A673 (cell line): ENCODE results near the gene SPEG. TPM values are rescaled to one million over a fixed set of nuclear protein-coding genes. Genes with fewer than 3 reads are reported as not detected.

ENCODE experiments used
- BruUV-seq: library from RNA; stranded (reverse); fragments of 400-500 nt; replicated peaks from 2 replicates; lab custom pipeline; 2021; lab: Mats Ljungman, UMichigan
- CTCF ChIA-PET: fragments of 300-600 bp; sonication (Branson Sonifier 250); formaldehyde crosslinking; loops from one replicate; lab custom pipeline; 2022; ENCODE audit warnings: antibody characterized with exemption; lab: Charles Lee
- POLR2A ChIA-PET: fragments of 300-600 bp; sonication (Branson Sonifier 250); formaldehyde crosslinking; loops from one replicate; lab custom pipeline; 2022; ENCODE audit warnings: antibody characterized with exemption; ENCODE audit not compliant: low non-redundant PET; lab: Charles Lee
- DNase-seq: peaks from one replicate; pipeline ENCODE4 v3.0.0-alpha.2; 2015; ENCODE audit warnings: low spot score
- H3K27ac ChIP-seq: fragments of 200-600 bp; sonication (generic); 2 replicates; pipeline ENCODE4 v1.5.1; 2016; ENCODE audit warnings: mixed run types, low read depth, mild to moderate bottlenecking, mixed read lengths, antibody characterized with exemption, low read length; ENCODE audit not compliant: poor library complexity, severe bottlenecking
- H3K27me3 ChIP-seq: fragments of 200-600 bp; sonication (generic); replicated peaks from 2 replicates; pipeline ENCODE4 v1.6.1; 2017; ENCODE audit warnings: mixed run types, low read depth, mild to moderate bottlenecking, mixed read lengths, antibody characterized with exemption, low read length; ENCODE audit not compliant: insufficient read depth, poor library complexity
- H3K36me3 ChIP-seq: fragments of 200-600 bp; sonication (generic); 2 replicates; pipeline ENCODE4 v1.6.1; 2016; ENCODE audit warnings: mixed run types, mild to moderate bottlenecking, mixed read lengths, antibody characterized with exemption, low read length; ENCODE audit not compliant: insufficient read depth, poor library complexity, severe bottlenecking
- H3K4me1 ChIP-seq: fragments of 200-600 bp; sonication (generic); 2 replicates; pipeline ENCODE4 v1.6.1; 2017; ENCODE audit warnings: mixed run types, mild to moderate bottlenecking, mixed read lengths, antibody characterized with exemption, low read length; ENCODE audit not compliant: insufficient read depth, poor library complexity, severe bottlenecking
- H3K4me3 ChIP-seq: fragments of 200-600 bp; sonication (generic); 2 replicates; pipeline ENCODE4 v1.5.1; 2016; ENCODE audit warnings: low read depth, mixed run types, mild to moderate bottlenecking, mixed read lengths, low read length; ENCODE audit not compliant: poor library complexity, severe bottlenecking
- H3K9me3 ChIP-seq: fragments of 200-600 bp; sonication (generic); 2 replicates; pipeline ENCODE4 v1.6.1; 2016; ENCODE audit warnings: mixed run types, low read depth, mild to moderate bottlenecking, mixed read lengths, antibody characterized with exemption, low read length; ENCODE audit not compliant: poor library complexity, severe bottlenecking
- EZH2 ChIP-seq: fragments of 200-600 bp; sonication (generic); IDR thresholded peaks from 2 replicates; pipeline ENCODE4 v1.6.1; 2017; ENCODE audit warnings: borderline replicate concordance, low read depth, mild to moderate bottlenecking, mixed read lengths, antibody characterized with exemption, low read length; ENCODE audit not compliant: poor library complexity, severe bottlenecking
- intact Hi-C: fragments of 100-400 bp; cut with micrococcal nuclease; formaldehyde crosslinking; loops from one replicate; pipeline ENCODE4 v1.10.0; 2022; ENCODE audit not compliant: unreplicated experiment
- total RNA-seq: library from RNA; stranded (reverse); gene quantifications from 2 replicates; pipeline ENCODE4 v1.2.3, GENCODE V29; 2021
- TF ChIP-seq, protein P1 (sequence below): fragments of 300-800, 200-600 bp; sonication (generic); conservative IDR thresholded peaks from 2 replicates; pipeline ENCODE4 v1.5.1; 2017; ENCODE audit warnings: low read depth, mild to moderate bottlenecking, antibody characterized with exemption, low read length, moderate library complexity, mixed read lengths

The SPEG gene
- total RNA-seq, 1 experiment from 2014 or later, result 8.4 TPM

DNA sequence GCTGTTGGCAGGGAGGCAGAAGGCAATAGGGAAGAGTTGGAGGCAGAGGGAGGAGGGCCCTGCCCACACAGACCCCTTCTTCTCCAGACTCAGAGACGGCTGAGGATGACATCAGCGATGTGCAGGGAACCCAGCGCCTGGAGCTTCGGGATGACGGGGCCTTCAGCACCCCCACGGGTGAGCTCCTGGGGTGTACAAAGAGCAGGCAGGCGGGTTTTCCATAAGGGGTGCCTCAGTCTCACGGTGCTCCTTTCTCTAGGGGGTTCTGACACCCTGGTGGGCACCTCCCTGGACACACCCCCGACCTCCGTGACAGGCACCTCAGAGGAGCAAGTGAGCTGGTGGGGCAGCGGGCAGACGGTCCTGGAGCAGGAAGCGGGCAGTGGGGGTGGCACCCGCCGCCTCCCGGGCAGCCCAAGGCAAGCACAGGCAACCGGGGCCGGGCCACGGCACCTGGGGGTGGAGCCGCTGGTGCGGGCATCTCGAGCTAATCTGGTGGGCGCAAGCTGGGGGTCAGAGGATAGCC is 10.0 kb downstream of the SPEG start:
- DNase-seq, result no peak
- TF ChIP-seq, protein P1, sequence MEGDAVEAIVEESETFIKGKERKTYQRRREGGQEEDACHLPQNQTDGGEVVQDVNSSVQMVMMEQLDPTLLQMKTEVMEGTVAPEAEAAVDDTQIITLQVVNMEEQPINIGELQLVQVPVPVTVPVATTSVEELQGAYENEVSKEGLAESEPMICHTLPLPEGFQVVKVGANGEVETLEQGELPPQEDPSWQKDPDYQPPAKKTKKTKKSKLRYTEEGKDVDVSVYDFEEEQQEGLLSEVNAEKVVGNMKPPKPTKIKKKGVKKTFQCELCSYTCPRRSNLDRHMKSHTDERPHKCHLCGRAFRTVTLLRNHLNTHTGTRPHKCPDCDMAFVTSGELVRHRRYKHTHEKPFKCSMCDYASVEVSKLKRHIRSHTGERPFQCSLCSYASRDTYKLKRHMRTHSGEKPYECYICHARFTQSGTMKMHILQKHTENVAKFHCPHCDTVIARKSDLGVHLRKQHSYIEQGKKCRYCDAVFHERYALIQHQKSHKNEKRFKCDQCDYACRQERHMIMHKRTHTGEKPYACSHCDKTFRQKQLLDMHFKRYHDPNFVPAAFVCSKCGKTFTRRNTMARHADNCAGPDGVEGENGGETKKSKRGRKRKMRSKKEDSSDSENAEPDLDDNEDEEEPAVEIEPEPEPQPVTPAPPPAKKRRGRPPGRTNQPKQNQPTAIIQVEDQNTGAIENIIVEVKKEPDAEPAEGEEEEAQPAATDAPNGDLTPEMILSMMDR, result no peak
- TF ChIP-seq EZH2, result no peak
- Histone ChIP-seq H3K27me3 (no peaks in the 10 kb centered on the region), H3K4me1 (peaks cover 6% of the 10 kb centered on the region), H3K9me3 (no peaks in the 10 kb centered on the region), H3K27ac (no peak overlapping the region), H3K36me3 (no peaks in the 10 kb centered on the region), H3K4me3 (no peak overlapping the region)
- BruUV-seq, result no TSS peak
- POLR2A ChIA-PET, result no interaction called here
- intact Hi-C loops, result no loop called here
- CTCF ChIA-PET, result no interaction called here

DNA sequence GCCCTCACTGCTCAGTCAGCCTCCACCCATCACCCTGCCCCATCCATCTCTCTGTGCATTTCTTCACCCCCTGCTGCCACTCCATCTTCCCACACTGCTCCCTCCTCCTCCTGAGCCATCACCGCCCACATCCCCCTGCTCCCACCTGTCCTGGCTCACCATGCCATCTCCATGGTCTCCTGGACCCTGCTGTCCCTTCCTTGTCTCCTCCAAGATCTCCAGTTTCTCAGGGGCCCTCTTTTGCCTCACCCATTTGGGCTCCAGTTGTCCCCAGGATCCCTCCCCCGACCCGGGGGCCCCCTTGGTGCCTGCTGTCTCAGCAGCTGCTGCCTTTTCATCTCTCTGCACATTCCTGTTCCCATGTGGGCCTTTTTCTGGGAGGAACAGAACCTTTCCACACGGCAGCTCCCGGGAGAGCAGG is 10.6 kb downstream of the SPEG start:
- TF ChIP-seq, protein P1, result no peak
- TF ChIP-seq EZH2, result no peak
- Histone ChIP-seq H3K27ac (no peak overlapping the region), H3K9me3 (no peaks in the 10 kb centered on the region), H3K4me3 (no peak overlapping the region), H3K27me3 (no peaks in the 10 kb centered on the region), H3K4me1 (peaks cover 6% of the 10 kb centered on the region), H3K36me3 (no peaks in the 10 kb centered on the region)
- CTCF ChIA-PET, result interaction anchor here (0.7 kb wide), 1 partner anchor 10 kb away, joined by 5 read pairs; no protein-coding TSS in a partner anchor
- BruUV-seq, result no TSS peak
- intact Hi-C loops, result no loop called here
- no peak for DNase-seq
- POLR2A ChIA-PET, result interaction anchor here (0.7 kb wide), 1 partner anchor 18 kb away, joined by 3 read pairs; no protein-coding TSS in a partner anchor

DNA sequence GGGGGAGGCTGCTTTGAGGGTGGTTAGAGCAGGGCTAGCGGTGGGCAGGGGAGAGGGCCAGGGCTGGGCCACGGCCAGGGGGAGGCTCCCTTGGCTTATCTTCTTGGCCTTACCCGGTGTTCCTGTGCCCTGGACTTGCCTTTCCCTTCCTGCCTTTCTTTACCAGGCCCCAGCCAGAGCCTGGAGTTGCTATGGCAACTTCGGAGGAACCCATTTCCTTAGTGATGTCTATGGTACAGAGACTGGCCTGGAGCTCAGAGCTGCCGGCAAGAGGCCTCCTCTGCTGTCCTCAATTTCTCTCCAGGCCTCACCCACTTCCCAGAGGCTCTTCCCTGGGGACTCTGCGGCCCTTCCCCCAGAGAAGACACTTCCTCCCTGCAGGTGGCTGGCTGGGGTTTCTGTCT is 11.5 kb downstream of the SPEG start:
- H3K27ac ChIP-seq, result no peak overlapping the region
- BruUV-seq, result no TSS peak
- no peaks in the 10 kb centered on the region for H3K27me3 ChIP-seq
- peaks cover 6% of the 10 kb centered on the region for H3K4me1 ChIP-seq
- intact Hi-C loops, result no loop called here
- ChIA-PET CTCF (no interaction called here), POLR2A (interaction anchor here (0.7 kb wide), 1 partner anchor 17 kb away, joined by 3 read pairs; no protein-coding TSS in a partner anchor)
- DNase-seq, result peak; percentile 61
- TF ChIP-seq EZH2, result no peak
- TF ChIP-seq, protein P1, result no peak
- H3K9me3 ChIP-seq, result no peaks in the 10 kb centered on the region
- no peak overlapping the region for H3K4me3 ChIP-seq
- no peaks in the 10 kb centered on the region for H3K36me3 ChIP-seq
